Liver (tissue), 9 donors: Measurements from ENCODE around the gene SHROOM2. TPM values are rescaled to one million over a fixed set of nuclear protein-coding genes. Genes with fewer than 3 reads are reported as not detected.

Experiments
- DNase-seq: peaks from one replicate; pipeline ENCODE4 v3.0.0-alpha.2; 2017; ENCODE audit warnings: low spot score
- H3K27ac ChIP-seq, 2 donors: one replicate each; pipeline ENCODE4 v1.7.0; 2013; ENCODE audit warnings: inconsistent platforms in 2 of 2, low read length in 2 of 2, control low read depth in 1 of 2, low read depth in 1 of 2, mild to moderate bottlenecking in 1 of 2
- H3K27me3 ChIP-seq, 4 donors: one replicate each; pipeline versions ENCODE4 v1.6.1 to v1.7.0; 2013; ENCODE audit warnings: low read length in 3 of 4, inconsistent platforms in 1 of 4, mild to moderate bottlenecking in 1 of 4, moderate library complexity in 1 of 4; ENCODE audit not compliant: control insufficient read depth in 4 of 4, insufficient read depth in 4 of 4
- H3K36me3 ChIP-seq, 4 donors: one replicate each; pipeline versions ENCODE4 v1.6.1 to v1.7.0; 2013; ENCODE audit warnings: low read length in 3 of 4, mild to moderate bottlenecking in 3 of 4, low read depth in 1 of 4, moderate library complexity in 1 of 4; ENCODE audit not compliant: control insufficient read depth in 4 of 4, insufficient read depth in 3 of 4
- H3K4me1 ChIP-seq, 4 donors: one replicate each; pipeline versions ENCODE4 v1.6.1 to v1.7.0; 2013; ENCODE audit warnings: low read length in 3 of 4, mild to moderate bottlenecking in 3 of 4, moderate library complexity in 1 of 4; ENCODE audit not compliant: control insufficient read depth in 4 of 4, insufficient read depth in 4 of 4
- H3K4me3 ChIP-seq, 3 donors: one replicate each; pipeline versions ENCODE4 v1.6.1 to v1.7.0; 2013; ENCODE audit warnings: low read length in 3 of 3, control low read depth in 1 of 3, low read depth in 1 of 3, mild to moderate bottlenecking in 1 of 3
- H3K9ac ChIP-seq, 2 donors: one replicate each; pipeline ENCODE4 v1.7.0; 2013; ENCODE audit warnings: low read length in 2 of 2, mild to moderate bottlenecking in 2 of 2, moderate library complexity in 2 of 2, control low read depth in 1 of 2, low read depth in 1 of 2
- H3K9me3 ChIP-seq, 4 donors: one replicate each; pipeline versions ENCODE4 v1.6.1 to v1.7.0; 2013; ENCODE audit warnings: low read length in 3 of 4; ENCODE audit not compliant: control insufficient read depth in 4 of 4
- ATF3 ChIP-seq: IDR thresholded peaks from 2 replicates; pipeline ENCODE4 v1.6.1; 2016; ENCODE audit warnings: antibody characterized with exemption
- CTCF ChIP-seq: fragments of 150-350 bp; IDR thresholded peaks from 2 replicates; pipeline ENCODE4 v1.5.1; 2017; ENCODE audit warnings: improper control_type of control experiment, low read depth, low read length; ENCODE audit not compliant: missing input control
- EGR1 ChIP-seq, 2 donors: IDR thresholded peaks; 2 replicates each; pipeline ENCODE4 v1.6.1; 2016 to 2018; ENCODE audit warnings: antibody characterized with exemption in 2 of 2, low read depth in 2 of 2
- FOXA1 ChIP-seq: IDR thresholded peaks from 2 replicates; pipeline ENCODE4 v1.6.1; 2016; ENCODE audit warnings: antibody characterized with exemption
- FOXA2 ChIP-seq: IDR thresholded peaks from 2 replicates; pipeline ENCODE4 v1.6.1; 2016; ENCODE audit warnings: antibody characterized with exemption
- GABPA ChIP-seq, 2 donors: IDR thresholded peaks in 1 of 2; conservative IDR thresholded peaks in 1 of 2; 2 replicates each; pipeline ENCODE4 v1.6.1; 2016; ENCODE audit warnings: antibody characterized with exemption in 2 of 2, mild to moderate bottlenecking in 1 of 2, moderate library complexity in 1 of 2
- HNF4A ChIP-seq, 2 donors: conservative IDR thresholded peaks; 2 replicates each; pipeline ENCODE4 v1.6.1; 2016; ENCODE audit warnings: antibody characterized with exemption in 2 of 2, mild to moderate bottlenecking in 2 of 2
- HNF4G ChIP-seq: IDR thresholded peaks from 2 replicates; pipeline ENCODE4 v1.6.1; 2016; ENCODE audit warnings: antibody characterized with exemption
- JUND ChIP-seq, 2 donors: IDR thresholded peaks; 2 replicates each; pipeline ENCODE4 v1.6.1; 2016; ENCODE audit warnings: antibody characterized with exemption in 2 of 2
- MAX ChIP-seq: IDR thresholded peaks from 2 replicates; pipeline ENCODE4 v1.6.1; 2016; ENCODE audit warnings: antibody characterized with exemption
- RAD21 ChIP-seq, 2 donors: IDR thresholded peaks; 2 replicates each; pipeline ENCODE4 v1.6.1; 2016; ENCODE audit warnings: antibody characterized with exemption in 2 of 2, mild to moderate bottlenecking in 2 of 2
- REST ChIP-seq: IDR thresholded peaks from 2 replicates; pipeline ENCODE4 v1.6.1; 2016; ENCODE audit warnings: antibody characterized with exemption, mild to moderate bottlenecking
- RXRA ChIP-seq, 2 donors: IDR thresholded peaks; 2 replicates each; pipeline ENCODE4 v1.6.1; 2017 to 2018; ENCODE audit warnings: antibody characterized with exemption in 2 of 2, mild to moderate bottlenecking in 1 of 2
- SP1 ChIP-seq: IDR thresholded peaks from 2 replicates; pipeline ENCODE4 v1.6.1; 2018; ENCODE audit warnings: antibody characterized with exemption, mild to moderate bottlenecking
- TAF1 ChIP-seq: conservative IDR thresholded peaks from 2 replicates; pipeline ENCODE4 v1.6.1; 2016; ENCODE audit warnings: antibody characterized with exemption, mild to moderate bottlenecking
- YY1 ChIP-seq: IDR thresholded peaks from 2 replicates; pipeline ENCODE4 v1.6.1; 2016; ENCODE audit warnings: antibody characterized with exemption, mild to moderate bottlenecking
- WGBS: extraction: QIAGEN DNeasy Blood & Tissue Kit; methylation state at CpG from one replicate; pipeline ENCODE4 v1.1.7; 2013; 5-methylcytosine and 5-hydroxymethylcytosine counted together
- polyA plus RNA-seq, 2 donors: library from polyadenylated mRNA; stranded (reverse) in 1 of 2; unstranded in 1 of 2; fragments of 200-250 nt in 1 of 2; fragments of >200 nt in 1 of 2; fragmentation: Nextera tagmentation in 1 of 2; extraction: Ambion mirVana in 1 of 2; gene quantifications; one replicate each; pipeline versions ENCODE4 v1.2.1 to v1.2.3, GENCODE V29; 2013 to 2015
- total RNA-seq, 2 donors: library from RNA; depleted of rRNA; stranded (reverse); fragments of >200 nt; gene quantifications; one replicate each; pipeline ENCODE4 v1.2.3, GENCODE V29; 2014
- donor health status: healthy.
- donor health status: healthy.
- donor health status: healthy.
- donor health status: healthy.
- donor health status: healthy.

Gene SHROOM2
- total and polyA plus RNA-seq, 4 donors: 1.1 to 5.4 (median 3.6) TPM

GRCh38 chrX:9865804-9866472 lies 79.7 kb downstream of the SHROOM2 start:
- Histone ChIP-seq H3K36me3 (no peaks in the 10 kb centered on the region), H3K27me3 (no peaks in the 10 kb centered on the region), H3K9ac (no peak overlapping the region), H3K4me1 (no peaks in the 10 kb centered on the region), H3K27ac (no peak overlapping the region), H3K9me3 (no peaks in the 10 kb centered on the region), H3K4me3 (no peak overlapping the region)
- no peak for TF ChIP-seq REST
- no peak for TF ChIP-seq GABPA (IDR thresholded peaks at IDR 0.05 in 1 of 2, conservative IDR thresholded peaks at IDR 0.05 in 1 of 2)
- TF ChIP-seq ATF3: no peak
- TF ChIP-seq YY1: no peak
- TF ChIP-seq HNF4A (conservative IDR thresholded peaks at IDR 0.05): no peak
- no peak for TF ChIP-seq TAF1
- no peak for TF ChIP-seq SP1
- TF ChIP-seq RAD21 (IDR thresholded peaks at IDR 0.05): no peak
- TF ChIP-seq MAX: no peak
- TF ChIP-seq JUND (IDR thresholded peaks at IDR 0.05): no peak
- TF ChIP-seq FOXA2: no peak
- WGBS: 87% methylated on average over 12 of the region's 12 CpGs
- DNase-seq: no peak

- Histone ChIP-seq H3K9ac (no peak overlapping the region), H3K9me3 (no peaks in the 10 kb centered on the region), H3K36me3 (no peaks in the 10 kb centered on the region), H3K4me3 (no peak overlapping the region), H3K4me1 (no peaks in the 10 kb centered on the region), H3K27ac (no peak overlapping the region), H3K27me3 (no peaks in the 10 kb centered on the region)
- TF ChIP-seq EGR1 (IDR thresholded peaks at IDR 0.05; ENCODE audit: low read depth in 2 of 2) (no peak), SP1 (no peak), TAF1 (no peak), JUND (IDR thresholded peaks at IDR 0.05) (no peak), RXRA (IDR thresholded peaks at IDR 0.05) (no peak), GABPA (IDR thresholded peaks at IDR 0.05 in 1 of 2, conservative IDR thresholded peaks at IDR 0.05 in 1 of 2) (no peak), FOXA1 (no peak), HNF4G (no peak), MAX (no peak), RAD21 (IDR thresholded peaks at IDR 0.05) (no peak), YY1 (no peak), CTCF (no peak)
- WGBS: 77% methylated on average over 13 of the region's 13 CpGs
- DNase-seq: peak; percentile 63
Measured at GRCh38 chrX:9866633-9867032, 80.4 kb downstream of the SHROOM2 start.
